ENCODE data around the gene NTN1. TPM values are rescaled to one million over a fixed set of nuclear protein-coding genes. Genes with fewer than 3 reads are reported as not detected.
"Not testable (repeated sequence)": the region's sequence is repeated elsewhere in the genome, so short reads cannot be mapped to it uniquely, and the experiment has no call there.

Gene NTN1
- total RNA-seq, 1 donor: 0.36 TPM

GRCh38 chr17:9255833-9256232, 234.5 kb downstream of the NTN1 start:
- no peak overlapping the region for H2AFZ ChIP-seq (ENCODE audit: low read length)
- H3K36me3 ChIP-seq (ENCODE audit: insufficient read depth, low read length): no peaks in the 10 kb centered on the region
- no peaks in the 10 kb centered on the region for H3K9me3 ChIP-seq (ENCODE audit: low read depth, low read length)
- H4K20me1 ChIP-seq (ENCODE audit: insufficient read depth, low read length): no peaks in the 10 kb centered on the region
- TF ChIP-seq CTCF (IDR thresholded peaks at IDR 0.05; ENCODE audit: extremely low read depth, low read depth, low read length): no peak
- no peaks in the 10 kb centered on the region for H3K79me2 ChIP-seq (ENCODE audit: insufficient read depth, low read length)
- H3K27ac ChIP-seq (ENCODE audit: low read depth, low read length): no peak overlapping the region
- no peak overlapping the region for H3K4me2 ChIP-seq (ENCODE audit: insufficient read depth, low read length)
- H3K27me3 ChIP-seq (ENCODE audit: insufficient read depth, low read length): no peaks in the 10 kb centered on the region
- DNase-seq (ENCODE audit: insufficient read length, low spot score, missing footprints): no peak
- no peaks in the 10 kb centered on the region for H3K4me1 ChIP-seq (ENCODE audit: insufficient read depth, low read length)
- no peak overlapping the region for H3K4me3 ChIP-seq (ENCODE audit: insufficient read depth, low read length)

- DNase-seq (ENCODE audit: insufficient read length, low spot score, missing footprints): no peak
- Histone ChIP-seq H3K79me2 (ENCODE audit: insufficient read depth, low read length) (no peaks in the 10 kb centered on the region), H3K4me2 (ENCODE audit: insufficient read depth, low read length) (no peak overlapping the region), H3K36me3 (ENCODE audit: insufficient read depth, low read length) (no peaks in the 10 kb centered on the region), H3K9me3 (ENCODE audit: low read depth, low read length) (no peaks in the 10 kb centered on the region), H4K20me1 (ENCODE audit: insufficient read depth, low read length) (no peaks in the 10 kb centered on the region), H2AFZ (ENCODE audit: low read length) (no peak overlapping the region), H3K27ac (ENCODE audit: low read depth, low read length) (no peak overlapping the region), H3K4me1 (ENCODE audit: insufficient read depth, low read length) (no peaks in the 10 kb centered on the region), H3K4me3 (ENCODE audit: insufficient read depth, low read length) (no peak overlapping the region), H3K27me3 (ENCODE audit: insufficient read depth, low read length) (no peaks in the 10 kb centered on the region)
- TF ChIP-seq CTCF (IDR thresholded peaks at IDR 0.05; ENCODE audit: extremely low read depth, low read depth, low read length): no peak
Observed at GRCh38 chr17:9256361-9256750, 235.0 kb downstream of the NTN1 start.

- H3K4me3 ChIP-seq (ENCODE audit: insufficient read depth, low read length): no peak overlapping the region
- no peaks in the 10 kb centered on the region for H3K36me3 ChIP-seq (ENCODE audit: insufficient read depth, low read length)
- H4K20me1 ChIP-seq (ENCODE audit: insufficient read depth, low read length): no peaks in the 10 kb centered on the region
- no peaks in the 10 kb centered on the region for H3K79me2 ChIP-seq (ENCODE audit: insufficient read depth, low read length)
- H3K9me3 ChIP-seq (ENCODE audit: low read depth, low read length): no peaks in the 10 kb centered on the region
- TF ChIP-seq CTCF (IDR thresholded peaks at IDR 0.05; ENCODE audit: extremely low read depth, low read depth, low read length): no peak
- H3K4me1 ChIP-seq (ENCODE audit: insufficient read depth, low read length): no peaks in the 10 kb centered on the region
- no peak overlapping the region for H3K4me2 ChIP-seq (ENCODE audit: insufficient read depth, low read length)
- H3K27me3 ChIP-seq (ENCODE audit: insufficient read depth, low read length): no peaks in the 10 kb centered on the region
- no peak overlapping the region for H3K27ac ChIP-seq (ENCODE audit: low read depth, low read length)
- no peak overlapping the region for H2AFZ ChIP-seq (ENCODE audit: low read length)
- DNase-seq (ENCODE audit: insufficient read length, low spot score, missing footprints): peak; percentile 52
Observed at GRCh38 chr17:9256751-9257629, 235.7 kb downstream of the NTN1 start.

GRCh38 chr17:9257630-9257965, 236.3 kb downstream of the NTN1 start:
- not testable (repeated sequence) for H3K79me2 ChIP-seq (ENCODE audit: insufficient read depth, low read length); H3K4me3 ChIP-seq (ENCODE audit: insufficient read depth, low read length); H3K9me3 ChIP-seq (ENCODE audit: low read depth, low read length); H3K36me3 ChIP-seq (ENCODE audit: insufficient read depth, low read length); DNase-seq (ENCODE audit: insufficient read length, low spot score, missing footprints); H4K20me1 ChIP-seq (ENCODE audit: insufficient read depth, low read length); H2AFZ ChIP-seq (ENCODE audit: low read length); H3K27me3 ChIP-seq (ENCODE audit: insufficient read depth, low read length); H3K4me1 ChIP-seq (ENCODE audit: insufficient read depth, low read length); H3K4me2 ChIP-seq (ENCODE audit: insufficient read depth, low read length); H3K27ac ChIP-seq (ENCODE audit: low read depth, low read length)
